Vagina (tissue), 2 donors: Measurements from ENCODE around the gene BTBD17.

ENCODE experiments used
- POLR2A ChIP-seq, 2 donors: fragments of 450-650 bp; IDR thresholded peaks; one replicate each; pipeline ENCODE4 v1.6.1; 2017; ENCODE audit warnings: antibody characterized with exemption in 2 of 2, mild to moderate bottlenecking in 2 of 2, moderate library complexity in 2 of 2
- POLR2AphosphoS5 ChIP-seq, 2 donors: sonication (generic); formaldehyde crosslinking; IDR thresholded peaks; one replicate each; pipeline ENCODE4 v1.9.0; 2017; ENCODE audit warnings: antibody characterized with exemption in 2 of 2, mild to moderate bottlenecking in 2 of 2, low read depth in 1 of 2; ENCODE audit not compliant: insufficient read depth in 1 of 2
- TF ChIP-seq, protein P1 (sequence below), 3 experiments: fragments of 450-650 bp in 2 of 3; fragments of 200-600 bp in 1 of 3; sonication (generic) in 1 of 3; IDR thresholded peaks; one replicate each; pipeline ENCODE4 v1.5.1; 2017 to 2019; ENCODE audit warnings: antibody characterized with exemption in 3 of 3, mild to moderate bottlenecking in 2 of 3, moderate library complexity in 2 of 3

DNA sequence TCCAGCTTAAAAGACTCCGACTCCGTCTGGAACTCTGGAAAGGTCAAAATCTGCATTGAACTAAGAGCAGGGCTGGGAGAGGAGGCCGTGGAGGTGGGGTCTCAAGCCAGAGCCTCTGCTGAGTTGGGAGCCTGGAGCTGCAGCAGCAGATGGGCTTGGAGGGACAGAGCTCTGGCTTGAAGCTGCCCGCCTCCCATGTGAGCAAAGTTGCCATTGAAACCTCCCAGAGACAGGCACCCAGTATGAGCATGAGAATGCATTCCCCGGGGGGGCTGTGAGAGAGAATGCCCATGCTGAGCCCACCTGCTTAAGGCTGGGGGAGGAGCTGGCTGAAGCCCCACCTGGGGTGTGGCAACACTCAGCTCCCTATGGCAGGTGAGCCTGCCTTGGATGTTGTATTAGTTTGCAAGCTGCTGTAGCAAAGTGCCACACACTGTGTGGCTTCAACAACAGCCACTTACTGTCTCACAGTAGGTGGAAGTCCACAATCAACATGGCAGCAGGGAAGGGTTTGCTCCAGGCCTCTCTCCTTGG, 26.1 kb downstream of the BTBD17 start:
- TF ChIP-seq, protein P1, sequence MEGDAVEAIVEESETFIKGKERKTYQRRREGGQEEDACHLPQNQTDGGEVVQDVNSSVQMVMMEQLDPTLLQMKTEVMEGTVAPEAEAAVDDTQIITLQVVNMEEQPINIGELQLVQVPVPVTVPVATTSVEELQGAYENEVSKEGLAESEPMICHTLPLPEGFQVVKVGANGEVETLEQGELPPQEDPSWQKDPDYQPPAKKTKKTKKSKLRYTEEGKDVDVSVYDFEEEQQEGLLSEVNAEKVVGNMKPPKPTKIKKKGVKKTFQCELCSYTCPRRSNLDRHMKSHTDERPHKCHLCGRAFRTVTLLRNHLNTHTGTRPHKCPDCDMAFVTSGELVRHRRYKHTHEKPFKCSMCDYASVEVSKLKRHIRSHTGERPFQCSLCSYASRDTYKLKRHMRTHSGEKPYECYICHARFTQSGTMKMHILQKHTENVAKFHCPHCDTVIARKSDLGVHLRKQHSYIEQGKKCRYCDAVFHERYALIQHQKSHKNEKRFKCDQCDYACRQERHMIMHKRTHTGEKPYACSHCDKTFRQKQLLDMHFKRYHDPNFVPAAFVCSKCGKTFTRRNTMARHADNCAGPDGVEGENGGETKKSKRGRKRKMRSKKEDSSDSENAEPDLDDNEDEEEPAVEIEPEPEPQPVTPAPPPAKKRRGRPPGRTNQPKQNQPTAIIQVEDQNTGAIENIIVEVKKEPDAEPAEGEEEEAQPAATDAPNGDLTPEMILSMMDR (IDR thresholded peaks at IDR 0.05): no peak
- TF ChIP-seq POLR2A (IDR thresholded peaks at IDR 0.05) (no peak), POLR2AphosphoS5 (IDR thresholded peaks at IDR 0.05; ENCODE audit: insufficient read depth in 1 of 2, low read depth in 1 of 2) (no peak)
